Stimulated activated CD4-positive, alpha-beta T cell treated with anti-CD3 and anti-CD28 coated beads, TNF-alpha, amount 100 ng/mL, for 4 hours (primary cell): Measurements from ENCODE around the gene PCDHGB2.
"Not testable (repeated sequence)": the region's sequence is repeated elsewhere in the genome, so short reads cannot be mapped to it uniquely, and the experiment has no call there.

Experiments
- DNase-seq, 3 experiments: peaks; one replicate each; pipeline ENCODE4 v3.0.0-alpha.2; 2020; ENCODE audit warnings: low read depth in 3 of 3

Gene PCDHGB2

DNA sequence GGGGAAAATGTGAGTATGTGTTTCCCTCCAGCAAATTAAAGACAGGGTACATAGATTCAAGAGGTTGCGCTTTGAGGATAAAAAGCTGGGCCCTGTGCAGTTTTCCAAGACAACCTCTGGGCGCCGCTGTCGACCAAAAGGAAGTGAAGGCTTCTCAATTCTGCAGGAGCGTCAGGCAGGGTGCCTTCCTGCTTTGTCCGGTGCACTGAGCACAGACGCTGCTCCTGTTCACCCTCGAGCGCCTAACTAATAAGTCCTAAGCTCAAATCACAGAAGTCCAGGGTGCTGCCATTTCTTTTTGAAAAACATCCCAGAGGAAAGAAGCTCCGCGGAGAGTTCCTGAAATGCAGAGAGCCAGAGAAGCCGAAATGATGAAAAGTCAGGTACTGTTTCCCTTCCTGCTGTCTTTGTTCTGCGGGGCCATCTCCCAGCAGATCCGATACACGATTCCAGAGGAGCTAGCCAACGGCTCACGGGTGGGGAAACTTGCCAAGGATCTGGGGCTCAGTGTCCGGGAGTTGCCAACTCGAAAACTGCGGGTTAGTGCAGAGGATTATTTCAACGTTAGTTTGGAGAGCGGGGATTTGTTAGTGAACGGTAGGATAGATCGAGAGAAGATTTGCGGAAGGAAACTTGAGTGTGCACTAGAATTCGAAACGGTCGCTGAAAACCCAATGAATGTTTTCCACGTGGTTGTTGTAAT, 9.7 kb upstream of the PCDHGB2 start, which contains the start of gene PCDHGB1:
PCDHGB1 (plus strand) TSS at position 183 of the 703 bp plus-strand sequence; CDS start at position 345, 162 bp downstream.
- DNase-seq: no peak

DNA sequence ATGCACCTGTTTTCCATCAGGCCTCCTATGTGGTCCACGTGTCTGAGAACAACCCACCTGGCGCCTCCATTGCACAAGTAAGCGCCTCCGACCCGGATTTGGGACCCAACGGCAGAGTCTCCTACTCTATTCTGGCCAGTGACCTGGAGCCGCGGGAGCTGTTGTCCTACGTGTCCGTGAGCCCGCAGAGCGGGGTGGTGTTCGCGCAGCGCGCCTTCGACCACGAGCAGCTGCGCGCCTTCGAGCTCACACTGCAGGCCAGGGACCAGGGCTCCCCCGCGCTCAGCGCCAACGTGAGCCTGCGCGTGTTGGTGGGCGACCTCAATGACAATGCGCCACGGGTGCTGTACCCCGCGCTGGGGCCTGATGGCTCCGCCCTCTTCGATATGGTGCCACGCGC, 8.2 kb upstream of the PCDHGB2 start:
- no peak for DNase-seq

DNA sequence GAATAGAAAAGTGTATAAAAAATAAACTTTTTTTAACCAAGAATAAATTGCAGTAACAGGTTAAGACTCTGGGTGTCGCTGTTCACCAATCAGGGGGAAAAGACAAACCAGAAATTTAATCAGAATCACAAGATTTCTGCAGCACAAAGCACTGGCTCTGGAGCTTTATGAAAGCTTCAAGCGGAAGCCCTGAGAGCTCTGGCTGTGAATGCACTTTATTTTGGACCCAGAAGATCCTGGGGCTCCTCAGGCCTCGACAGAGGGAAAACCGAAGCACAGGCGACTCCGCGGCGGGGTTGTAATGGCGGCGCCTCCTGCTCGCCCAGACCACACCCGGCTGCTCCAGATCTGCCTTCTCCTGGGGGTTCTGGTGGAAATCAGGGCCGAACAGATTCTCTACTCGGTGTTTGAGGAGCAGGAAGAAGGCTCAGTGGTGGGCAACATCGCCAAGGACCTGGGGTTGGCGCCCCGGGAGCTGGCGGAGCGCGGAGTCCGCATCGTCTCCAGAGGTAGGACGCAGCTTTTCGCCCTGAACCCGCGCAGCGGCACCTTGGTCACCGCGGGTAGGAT, 4.8 kb upstream of the PCDHGB2 start, which contains the start of gene PCDHGA4:
PCDHGA4 (plus strand) TSS at position 122 of the 570 bp plus-strand sequence; CDS start at position 209, 87 bp downstream.
- DNase-seq: no peak

DNA sequence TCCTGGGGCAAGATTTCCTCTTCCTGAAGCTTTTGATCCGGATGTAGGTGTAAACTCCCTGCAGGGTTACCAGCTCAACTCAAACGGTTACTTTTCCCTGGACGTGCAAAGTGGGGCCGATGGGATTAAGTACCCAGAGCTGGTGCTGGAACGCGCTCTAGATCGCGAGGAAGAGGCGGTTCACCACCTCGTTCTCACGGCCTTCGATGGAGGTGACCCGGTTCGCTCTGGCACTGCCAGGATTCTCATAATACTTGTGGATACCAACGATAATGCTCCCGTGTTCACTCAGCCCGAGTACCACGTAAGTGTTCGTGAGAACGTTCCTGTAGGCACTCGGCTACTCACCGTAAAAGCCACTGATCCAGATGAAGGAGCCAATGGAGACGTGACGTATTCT, 4.2 kb upstream of the PCDHGB2 start:
- no peak for DNase-seq

DNA sequence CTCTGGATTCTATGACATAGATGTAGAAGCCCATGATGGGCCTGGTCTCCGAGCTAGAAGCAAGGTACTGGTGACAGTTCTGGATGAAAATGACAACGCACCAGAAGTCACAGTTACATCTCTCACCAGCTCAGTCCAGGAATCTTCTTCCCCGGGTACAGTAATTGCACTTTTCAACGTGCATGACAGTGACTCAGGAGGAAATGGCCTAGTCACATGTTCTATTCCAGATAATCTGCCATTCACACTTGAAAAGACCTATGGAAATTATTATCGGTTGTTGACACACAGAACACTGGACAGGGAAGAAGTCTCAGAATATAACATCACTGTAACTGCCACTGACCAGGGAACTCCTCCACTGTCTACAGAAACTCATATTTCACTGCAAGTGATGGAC, 3.7 kb upstream of the PCDHGB2 start:
- DNase-seq: no peak

DNA sequence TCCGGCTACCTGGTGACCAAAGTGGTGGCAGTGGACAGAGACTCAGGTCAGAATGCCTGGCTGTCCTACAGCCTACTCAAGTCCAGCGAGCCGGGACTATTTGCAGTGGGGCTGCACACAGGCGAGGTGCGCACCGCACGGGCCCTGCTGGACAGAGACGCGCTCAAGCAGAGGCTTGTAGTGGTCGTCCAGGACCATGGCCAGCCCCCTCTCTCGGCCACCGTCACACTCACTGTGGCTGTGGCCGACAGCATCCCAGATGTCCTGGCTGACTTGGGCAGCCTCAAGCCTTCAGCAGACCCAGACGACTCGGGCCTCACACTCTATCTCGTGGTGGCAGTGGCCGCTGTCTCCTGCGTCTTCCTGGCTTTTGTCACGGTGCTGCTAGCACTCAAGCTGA, 2.8 kb upstream of the PCDHGB2 start:
- DNase-seq: no peak

DNA sequence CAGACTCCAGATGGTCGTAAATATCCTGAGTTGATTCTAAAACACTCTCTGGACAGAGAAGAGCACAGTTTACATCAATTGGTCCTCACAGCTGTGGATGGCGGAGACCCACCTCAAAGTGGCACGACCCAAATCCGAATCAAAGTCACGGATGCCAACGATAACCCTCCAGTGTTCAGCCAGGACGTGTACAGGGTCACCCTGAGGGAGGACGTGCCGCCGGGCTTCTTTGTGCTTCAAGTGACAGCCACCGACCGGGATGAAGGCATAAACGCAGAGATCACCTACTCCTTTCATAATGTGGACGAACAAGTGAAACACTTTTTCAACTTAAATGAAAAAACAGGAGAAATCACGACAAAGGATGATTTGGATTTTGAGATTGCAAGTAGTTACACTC, 891 bp downstream of the PCDHGB2 start:
- no peak for DNase-seq

DNA sequence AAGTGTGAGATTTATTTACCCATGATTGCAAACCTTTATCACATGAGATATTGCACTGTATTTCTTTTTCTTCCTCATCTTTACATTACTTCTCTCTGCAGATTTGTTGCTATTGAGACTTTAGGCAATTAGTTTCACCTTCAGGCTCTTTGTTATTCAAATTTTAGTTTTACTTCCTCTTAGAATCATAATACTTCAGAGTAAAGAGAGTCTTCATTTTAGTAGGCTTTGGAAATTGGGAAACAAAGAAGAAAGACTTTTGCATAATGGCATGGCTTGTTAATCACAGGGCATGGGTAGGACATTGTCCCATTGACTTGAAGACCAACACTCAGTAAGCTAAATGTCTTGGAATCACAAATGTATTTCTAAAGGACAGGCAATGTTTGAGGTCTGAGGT, 2.9 kb downstream of the PCDHGB2 start:
- DNase-seq: no peak

DNA sequence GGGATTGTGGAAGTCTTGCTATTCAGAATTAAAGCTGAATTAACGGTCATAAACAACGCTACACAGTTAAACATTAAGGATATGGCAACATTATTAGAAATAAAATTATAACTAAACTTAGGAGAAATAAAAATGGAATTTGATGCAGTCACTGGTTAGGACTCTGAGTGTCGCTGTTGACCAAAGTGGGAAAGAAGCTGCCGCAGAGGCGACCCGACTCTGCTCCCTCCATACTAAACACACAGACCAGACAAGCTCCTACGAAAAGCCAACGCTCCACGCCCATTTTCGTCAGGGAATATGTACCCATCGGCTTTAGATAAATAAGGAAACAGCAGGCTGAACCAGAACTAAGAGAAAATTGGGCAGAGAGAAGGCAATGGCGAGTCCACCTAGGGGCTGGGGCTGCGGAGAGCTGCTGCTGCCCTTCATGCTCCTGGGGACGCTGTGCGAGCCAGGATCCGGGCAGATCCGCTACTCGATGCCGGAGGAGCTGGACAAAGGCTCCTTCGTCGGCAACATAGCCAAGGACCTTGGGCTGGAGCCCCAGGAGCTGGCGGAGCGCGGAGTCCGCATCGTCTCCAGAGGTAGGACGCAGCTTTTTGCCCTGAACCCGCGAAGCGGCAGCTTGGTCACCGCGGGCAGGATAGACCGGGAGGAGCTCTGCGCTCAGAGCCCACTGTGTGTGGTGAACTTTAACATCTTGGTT, 4.3 kb downstream of the PCDHGB2 start, which contains the start of gene PCDHGA5:
PCDHGA5 (plus strand) TSS at position 211 of the 709 bp plus-strand sequence; CDS start at position 380, 169 bp downstream.
- no peak for DNase-seq

DNA sequence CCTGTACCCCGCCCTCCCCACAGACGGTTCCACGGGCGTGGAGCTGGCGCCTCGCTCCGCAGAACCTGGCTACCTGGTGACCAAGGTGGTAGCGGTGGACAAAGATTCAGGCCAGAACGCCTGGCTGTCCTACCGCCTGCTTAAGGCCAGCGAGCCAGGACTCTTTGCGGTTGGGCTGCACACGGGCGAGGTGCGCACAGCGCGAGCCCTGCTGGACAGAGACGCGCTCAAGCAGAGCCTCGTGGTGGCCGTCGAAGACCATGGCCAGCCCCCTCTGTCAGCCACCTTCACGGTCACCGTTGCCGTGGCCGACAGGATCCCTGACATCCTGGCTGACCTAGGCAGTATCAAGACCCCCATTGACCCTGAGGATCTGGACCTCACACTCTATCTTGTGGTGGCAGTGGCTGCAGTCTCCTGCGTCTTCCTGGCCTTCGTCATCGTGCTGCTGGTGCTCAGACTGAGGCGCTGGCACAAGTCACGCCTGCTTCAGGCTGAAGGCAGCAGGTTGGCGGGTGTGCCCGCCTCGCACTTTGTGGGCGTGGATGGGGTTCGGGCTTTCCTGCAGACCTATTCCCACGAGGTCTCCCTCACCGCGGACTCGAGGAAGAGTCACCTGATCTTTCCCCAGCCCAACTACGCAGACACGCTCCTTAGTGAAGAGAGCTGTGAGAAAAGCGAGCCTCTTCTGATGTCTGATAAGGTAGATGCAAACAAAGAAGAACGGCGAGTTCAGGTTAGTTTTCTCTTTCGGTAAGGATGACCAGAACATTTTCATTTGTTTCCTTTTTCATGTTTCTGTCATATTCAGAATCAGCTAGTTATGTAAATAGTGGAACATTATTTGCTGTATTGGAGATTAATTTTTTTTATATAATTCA, 6.5 kb downstream of the PCDHGB2 start:
- no peak for DNase-seq

DNA sequence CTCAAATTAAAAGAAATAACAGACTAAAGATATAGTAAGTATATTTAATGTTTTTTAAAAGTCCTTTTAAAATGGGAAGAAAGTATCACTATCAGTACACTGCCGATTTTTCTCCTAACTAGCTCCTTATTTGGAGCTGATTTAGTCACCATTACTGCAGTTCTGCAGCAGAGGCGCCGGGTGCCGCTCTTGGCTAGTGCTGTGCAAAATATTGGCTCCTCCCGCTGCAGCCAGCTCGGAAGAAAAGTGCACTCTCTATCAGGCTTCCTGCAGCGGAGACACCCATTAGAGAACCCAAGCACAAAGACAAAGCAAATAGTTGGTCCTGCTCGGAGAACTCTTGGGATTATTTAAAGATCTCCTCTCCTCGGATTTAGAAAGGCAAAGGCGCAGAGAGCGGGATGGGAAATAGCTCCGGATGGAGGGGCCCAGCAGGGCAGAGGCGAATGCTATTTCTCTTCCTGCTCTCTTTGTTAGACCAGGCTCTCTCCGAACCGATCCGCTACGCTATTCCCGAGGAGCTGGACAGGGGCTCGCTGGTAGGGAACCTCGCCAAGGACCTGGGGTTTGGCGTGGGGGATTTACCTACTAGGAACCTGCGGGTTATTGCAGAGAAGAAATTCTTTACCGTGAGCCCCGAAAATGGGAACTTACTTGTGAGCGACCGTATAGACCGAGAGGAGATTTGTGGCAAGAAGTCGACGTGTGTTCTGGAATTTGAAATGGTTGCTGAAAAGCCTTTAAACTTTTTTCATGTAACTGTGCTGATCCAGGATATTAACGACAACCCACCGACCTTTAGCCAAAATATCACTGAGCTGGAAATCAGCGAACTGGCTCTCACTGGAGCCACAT, 10.4 kb downstream of the PCDHGB2 start, which contains the start of gene PCDHGB3:
PCDHGB3 (plus strand) TSS at position 249 of the 855 bp plus-strand sequence; CDS start at position 402, 153 bp downstream.
- DNase-seq: no peak

DNA sequence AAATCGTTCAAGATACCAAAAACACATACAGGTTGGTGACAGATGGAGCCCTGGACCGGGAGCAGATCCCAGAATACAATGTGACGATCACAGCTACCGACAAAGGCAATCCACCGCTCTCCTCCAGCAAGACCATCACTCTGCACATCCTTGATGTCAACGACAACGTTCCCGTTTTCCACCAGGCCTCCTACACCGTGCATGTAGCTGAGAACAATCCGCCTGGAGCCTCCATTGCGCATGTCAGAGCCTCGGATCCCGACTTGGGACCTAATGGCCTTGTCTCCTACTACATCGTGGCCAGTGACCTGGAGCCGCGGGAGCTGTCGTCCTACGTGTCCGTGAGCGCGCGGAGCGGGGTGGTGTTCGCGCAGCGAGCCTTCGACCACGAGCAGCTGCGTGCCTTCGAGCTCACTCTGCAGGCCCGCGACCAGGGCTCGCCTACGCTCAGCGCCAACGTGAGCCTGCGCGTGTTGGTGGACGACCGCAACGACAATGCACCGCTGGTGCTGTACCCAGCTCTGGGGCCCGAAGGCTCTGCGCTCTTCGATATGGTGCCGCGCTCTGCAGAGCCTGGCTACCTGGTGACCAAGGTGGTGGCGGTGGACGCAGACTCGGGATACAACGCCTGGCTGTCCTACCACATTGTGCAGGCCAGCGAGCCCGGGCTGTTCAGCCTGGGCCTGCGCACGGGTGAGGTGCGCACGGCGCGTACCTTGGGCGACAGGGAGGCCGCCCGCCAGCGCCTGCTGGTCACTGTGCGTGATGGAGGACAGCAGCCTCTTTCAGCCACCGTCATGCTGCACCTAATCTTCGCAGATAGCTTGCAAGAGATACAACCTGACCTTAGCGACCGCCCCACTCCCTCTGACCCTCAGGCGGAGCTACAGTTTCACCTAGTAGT, 12.0 kb downstream of the PCDHGB2 start:
- DNase-seq: no peak

DNA sequence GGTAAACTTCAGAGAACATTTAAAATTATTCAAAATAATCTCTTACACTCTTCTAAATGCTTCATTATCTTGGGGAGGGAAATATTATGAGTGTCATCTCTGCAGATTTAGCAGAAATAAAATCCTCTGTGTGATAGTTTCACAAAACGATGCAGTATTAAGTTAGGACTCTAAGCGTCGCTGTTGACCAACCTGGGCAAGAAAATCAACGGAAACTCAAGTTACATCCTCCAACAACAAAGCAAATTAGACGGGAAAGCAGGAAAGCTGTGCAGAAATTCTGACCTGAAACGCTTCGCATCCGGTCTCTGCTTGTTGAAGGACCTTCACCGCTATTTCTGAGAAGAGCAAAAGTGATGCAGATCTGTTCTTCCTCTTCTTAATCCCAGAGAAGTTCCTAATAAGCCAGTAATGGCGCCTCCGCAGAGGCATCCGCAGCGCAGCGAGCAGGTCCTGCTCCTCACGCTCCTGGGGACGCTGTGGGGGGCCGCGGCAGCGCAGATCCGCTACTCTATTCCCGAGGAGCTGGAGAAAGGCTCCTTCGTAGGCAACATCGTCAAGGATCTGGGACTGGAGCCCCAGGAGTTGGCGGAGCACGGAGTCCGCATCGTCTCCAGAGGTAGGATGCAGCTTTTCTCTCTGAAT, 14.0 kb downstream of the PCDHGB2 start, which contains the start of gene PCDHGA6:
PCDHGA6 (plus strand) TSS at position 219 of the 645 bp plus-strand sequence; CDS start at position 412, 193 bp downstream.
- DNase-seq: no peak

DNA sequence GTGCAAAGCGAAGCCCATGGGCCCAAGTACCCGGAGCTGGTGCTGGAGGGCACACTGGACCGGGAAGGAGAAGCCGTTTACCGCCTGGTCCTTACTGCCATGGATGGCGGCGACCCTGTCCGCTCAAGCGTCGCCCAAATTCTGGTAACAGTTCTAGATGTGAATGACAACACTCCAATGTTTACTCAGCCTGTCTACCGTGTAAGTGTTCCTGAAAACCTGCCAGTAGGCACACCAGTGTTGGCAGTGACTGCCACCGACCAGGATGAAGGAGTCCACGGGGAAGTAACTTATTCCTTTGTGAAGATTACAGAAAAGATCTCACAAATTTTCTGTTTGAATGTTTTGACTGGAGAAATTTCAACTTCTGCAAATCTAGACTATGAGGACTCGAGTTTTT, 14.8 kb downstream of the PCDHGB2 start:
- DNase-seq: no peak

DNA sequence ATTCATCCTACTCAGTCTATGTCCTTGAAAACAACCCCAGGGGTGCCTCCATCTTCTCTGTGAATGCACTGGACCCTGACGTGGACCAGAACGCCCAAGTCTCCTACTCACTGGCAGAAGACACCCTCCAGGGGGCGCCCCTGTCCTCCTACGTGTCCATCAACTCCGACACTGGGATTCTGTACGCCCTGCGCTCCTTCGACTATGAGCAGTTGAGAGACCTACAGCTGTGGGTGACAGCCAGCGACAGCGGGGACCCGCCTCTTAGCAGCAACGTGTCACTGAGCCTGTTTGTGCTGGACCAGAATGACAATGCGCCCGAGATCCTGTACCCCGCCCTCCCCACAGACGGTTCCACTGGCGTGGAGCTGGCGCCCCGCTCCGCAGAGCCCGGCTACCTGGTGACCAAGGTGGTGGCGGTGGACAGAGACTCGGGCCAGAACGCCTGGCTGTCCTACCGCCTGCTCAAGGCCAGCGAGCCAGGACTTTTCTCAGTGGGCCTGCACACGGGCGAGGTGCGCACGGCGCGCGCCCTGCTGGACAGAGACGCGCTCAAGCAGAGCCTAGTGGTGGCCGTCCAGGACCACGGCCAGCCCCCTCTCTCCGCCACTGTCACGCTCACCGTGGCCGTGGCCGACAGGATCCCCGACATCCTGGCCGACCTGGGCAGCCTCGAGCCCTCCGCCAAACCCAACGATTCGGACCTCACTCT, 15.8 kb downstream of the PCDHGB2 start:
- not testable (repeated sequence) for DNase-seq

DNA sequence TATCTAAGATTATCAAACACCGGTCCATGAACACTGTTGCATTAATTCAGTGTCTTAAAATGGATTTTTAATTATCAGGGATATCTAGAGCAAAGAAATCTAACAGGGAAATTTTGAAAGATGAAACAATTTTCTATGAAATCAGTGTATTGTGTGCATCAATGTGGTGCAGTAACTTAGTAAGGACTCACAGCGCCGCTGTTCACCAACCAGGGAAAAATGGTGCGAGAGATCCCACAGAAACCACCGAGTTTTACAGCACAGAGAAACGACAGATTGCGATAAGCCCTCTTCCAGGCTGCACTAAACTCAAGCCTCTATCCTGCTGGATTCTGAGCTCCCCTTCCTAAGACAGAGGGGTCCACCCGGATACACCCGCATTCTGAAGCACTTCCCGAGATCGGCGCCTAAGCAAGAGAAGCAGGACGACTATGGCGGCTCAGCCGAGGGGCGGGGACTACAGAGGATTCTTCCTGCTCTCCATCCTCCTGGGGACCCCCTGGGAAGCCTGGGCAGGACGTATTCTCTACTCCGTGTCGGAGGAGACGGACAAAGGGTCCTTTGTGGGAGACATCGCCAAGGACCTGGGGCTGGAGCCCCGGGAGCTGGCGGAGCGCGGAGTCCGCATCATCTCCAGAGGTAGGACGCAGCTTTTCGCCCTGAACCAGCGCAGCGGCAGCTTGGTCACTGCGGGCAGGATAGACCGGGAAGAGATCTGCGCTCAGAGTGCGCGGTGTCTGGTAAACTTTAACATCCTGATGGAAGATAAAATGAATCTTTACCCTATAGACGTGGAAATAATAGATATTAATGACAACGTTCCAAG, 22.9 kb downstream of the PCDHGB2 start, which contains the start of gene PCDHGA7:
PCDHGA7 (plus strand) TSS at position 274 of the 826 bp plus-strand sequence; CDS start at position 432, 158 bp downstream.
- no peak for DNase-seq

DNA sequence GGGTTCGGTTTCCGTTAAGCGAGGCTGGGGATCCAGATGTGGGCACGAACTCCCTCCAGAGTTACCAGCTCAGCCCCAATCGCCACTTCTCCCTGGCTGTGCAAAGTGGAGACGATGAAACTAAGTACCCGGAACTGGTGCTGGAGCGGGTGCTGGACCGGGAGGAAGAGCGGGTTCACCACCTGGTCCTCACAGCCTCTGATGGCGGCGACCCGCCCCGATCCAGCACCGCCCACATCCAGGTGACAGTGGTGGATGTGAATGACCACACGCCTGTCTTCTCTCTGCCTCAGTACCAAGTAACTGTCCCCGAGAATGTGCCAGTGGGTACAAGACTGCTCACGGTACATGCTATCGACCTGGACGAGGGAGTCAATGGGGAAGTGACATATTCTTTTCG, 23.6 kb downstream of the PCDHGB2 start:
- DNase-seq: no peak
